ENCODE measurements around the gene SLC22A14.
"Not testable (repeated sequence)": the region's sequence is repeated elsewhere in the genome, so short reads cannot be mapped to it uniquely, and the experiment has no call there.

Gene SLC22A14

GRCh38 chr3:38313695-38314094, 31.6 kb downstream of the SLC22A14 start:
- no peak for DNase-seq (ENCODE audit: low read depth in 2 of 2)

- no peak for DNase-seq (ENCODE audit: low read depth in 2 of 2)
These were observed 32.1 kb downstream of the SLC22A14 start for GRCh38 chr3:38314112-38314763.

GRCh38 chr3:38314764-38315487, 32.8 kb downstream of the SLC22A14 start:
- no peak for DNase-seq (ENCODE audit: low read depth in 2 of 2)

- no peak for DNase-seq (ENCODE audit: low read depth in 2 of 2)
These were observed 33.6 kb downstream of the SLC22A14 start for GRCh38 chr3:38315488-38316230.

- no peak for DNase-seq (ENCODE audit: low read depth in 2 of 2)
These were observed 34.5 kb downstream of the SLC22A14 start for GRCh38 chr3:38316356-38317191.

GRCh38 chr3:38317192-38317759, 35.2 kb downstream of the SLC22A14 start:
- DNase-seq (ENCODE audit: low read depth in 2 of 2): no peak

GRCh38 chr3:38318766-38319671, 36.9 kb downstream of the SLC22A14 start:
- no peak for DNase-seq (ENCODE audit: low read depth in 2 of 2)

GRCh38 chr3:38320638-38321037, 38.5 kb downstream of the SLC22A14 start:
- DNase-seq (ENCODE audit: low read depth in 2 of 2): not testable (repeated sequence)

- DNase-seq (ENCODE audit: low read depth in 2 of 2): no peak
These were observed 41.0 kb downstream of the SLC22A14 start for GRCh38 chr3:38323060-38323459.

GRCh38 chr3:38325256-38325655, 43.2 kb downstream of the SLC22A14 start:
- no peak for DNase-seq (ENCODE audit: low read depth in 2 of 2)

GRCh38 chr3:38327335-38328009, 45.4 kb downstream of the SLC22A14 start:
- no peak for DNase-seq (ENCODE audit: low read depth in 2 of 2)

GRCh38 chr3:38331257-38332022, 49.3 kb downstream of the SLC22A14 start:
- no peak for DNase-seq (ENCODE audit: low read depth in 2 of 2)

- DNase-seq (ENCODE audit: low read depth in 2 of 2): no peak
These were observed 50.1 kb downstream of the SLC22A14 start for GRCh38 chr3:38332201-38332600.

- DNase-seq (ENCODE audit: low read depth in 2 of 2): no peak
These were observed 52.3 kb downstream of the SLC22A14 start for GRCh38 chr3:38334142-38335055.

- no peak for DNase-seq (ENCODE audit: low read depth in 2 of 2)
These were observed 53.2 kb downstream of the SLC22A14 start for GRCh38 chr3:38335263-38335662.

GRCh38 chr3:38337703-38338102, 55.6 kb downstream of the SLC22A14 start:
- no peak for DNase-seq (ENCODE audit: low read depth in 2 of 2)

GRCh38 chr3:38343797-38344594, 61.9 kb downstream of the SLC22A14 start:
- DNase-seq (ENCODE audit: low read depth in 2 of 2): no peak
